Tibial nerve (tissue), 4 donors: Measurements from ENCODE around the gene PGC. TPM values are rescaled to one million over a fixed set of nuclear protein-coding genes. Genes with fewer than 3 reads are reported as not detected.

Experiments used
- DNase-seq, 2 donors: peaks; one replicate each; pipeline ENCODE4 v3.0.0-alpha.2; 2019; ENCODE audit warnings: low spot score in 2 of 2
- H3K27ac ChIP-seq, 4 donors: fragments of 200-600 bp; sonication (generic) in 3 of 4; one replicate each; pipeline ENCODE4 v1.5.1; 2017 to 2019; ENCODE audit warnings: mild to moderate bottlenecking in 1 of 4
- H3K27me3 ChIP-seq, 2 donors: fragments of 200-600 bp; sonication (generic) in 1 of 2; one replicate each; pipeline versions ENCODE4 v1.5.1 to v1.6.0; 2017 to 2019
- H3K36me3 ChIP-seq, 3 donors: fragments of 200-600 bp; sonication (generic); one replicate each; pipeline ENCODE4 v1.5.1; 2018 to 2019
- H3K4me1 ChIP-seq, 4 donors: fragments of 200-600 bp; sonication (generic) in 3 of 4; one replicate each; pipeline ENCODE4 v1.5.1; 2017 to 2019
- H3K4me3 ChIP-seq, 4 donors: fragments of 200-600 bp; sonication (generic) in 3 of 4; one replicate each; pipeline ENCODE4 v1.5.1; 2017 to 2019; ENCODE audit warnings: mild to moderate bottlenecking in 1 of 4, moderate library complexity in 1 of 4
- H3K9me3 ChIP-seq, 4 donors: fragments of 200-600 bp; sonication (generic) in 3 of 4; one replicate each; pipeline ENCODE4 v1.5.1; 2017 to 2019
- EP300 ChIP-seq, 2 donors: sonication (generic); formaldehyde crosslinking; IDR thresholded peaks; one replicate each; pipeline ENCODE4 v1.6.1; 2017; ENCODE audit warnings: antibody characterized with exemption in 2 of 2, mild to moderate bottlenecking in 1 of 2
- POLR2A ChIP-seq, 2 donors: fragments of 450-650 bp; IDR thresholded peaks; one replicate each; pipeline ENCODE4 v1.6.1; 2017; ENCODE audit warnings: antibody characterized with exemption in 2 of 2, mild to moderate bottlenecking in 2 of 2, moderate library complexity in 2 of 2
- WGBS, 2 donors: methylation state at CpG; one replicate each; pipeline ENCODE4 v1.1.5; 2018; 5-methylcytosine and 5-hydroxymethylcytosine counted together
- total RNA-seq, 4 donors: library from RNA; depleted of rRNA; stranded (reverse); fragments of >200 nt; gene quantifications; one replicate each; pipeline ENCODE4 v1.1.0, GENCODE V29; 2016
- TF ChIP-seq, protein P1 (sequence below), 5 experiments: fragments of 200-600 bp in 3 of 5; fragments of 450-650 bp in 2 of 5; sonication (generic) in 3 of 5; IDR thresholded peaks; one replicate each; pipeline ENCODE4 v1.5.1; 2016 to 2019; ENCODE audit warnings: antibody characterized with exemption in 5 of 5, mild to moderate bottlenecking in 3 of 5, moderate library complexity in 2 of 5

PGC gene
- total RNA-seq, 4 donors from 2014 or later, result not detected

DNA sequence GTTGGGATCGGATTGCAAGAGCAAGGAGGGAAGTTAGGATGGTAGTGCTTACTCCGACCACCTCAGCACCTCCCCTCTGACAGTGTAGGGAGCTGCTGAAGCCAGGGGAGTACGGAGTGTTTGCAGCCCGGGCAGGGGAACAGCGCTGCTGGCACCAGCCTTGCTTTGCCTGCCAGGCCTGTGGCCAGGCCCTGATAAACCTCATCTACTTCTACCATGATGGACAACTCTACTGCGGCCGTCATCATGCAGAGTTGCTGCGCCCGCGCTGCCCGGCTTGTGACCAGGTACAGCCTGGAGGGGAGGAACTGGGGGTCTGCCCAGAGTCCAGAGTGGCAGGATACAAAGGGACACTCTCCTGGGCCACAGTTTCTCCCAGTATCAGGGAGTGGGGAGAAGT is 38.1 kb upstream of the PGC start:
- H3K27ac ChIP-seq, result peak overlapping the region in 2 of 4 donors; percentile 93
- peaks cover 4 to 65% (median 28%) of the 10 kb centered on the region in 4 donors for H3K4me1 ChIP-seq
- TF ChIP-seq EP300 (IDR thresholded peaks at IDR 0.05), result no peak
- TF ChIP-seq, protein P1, sequence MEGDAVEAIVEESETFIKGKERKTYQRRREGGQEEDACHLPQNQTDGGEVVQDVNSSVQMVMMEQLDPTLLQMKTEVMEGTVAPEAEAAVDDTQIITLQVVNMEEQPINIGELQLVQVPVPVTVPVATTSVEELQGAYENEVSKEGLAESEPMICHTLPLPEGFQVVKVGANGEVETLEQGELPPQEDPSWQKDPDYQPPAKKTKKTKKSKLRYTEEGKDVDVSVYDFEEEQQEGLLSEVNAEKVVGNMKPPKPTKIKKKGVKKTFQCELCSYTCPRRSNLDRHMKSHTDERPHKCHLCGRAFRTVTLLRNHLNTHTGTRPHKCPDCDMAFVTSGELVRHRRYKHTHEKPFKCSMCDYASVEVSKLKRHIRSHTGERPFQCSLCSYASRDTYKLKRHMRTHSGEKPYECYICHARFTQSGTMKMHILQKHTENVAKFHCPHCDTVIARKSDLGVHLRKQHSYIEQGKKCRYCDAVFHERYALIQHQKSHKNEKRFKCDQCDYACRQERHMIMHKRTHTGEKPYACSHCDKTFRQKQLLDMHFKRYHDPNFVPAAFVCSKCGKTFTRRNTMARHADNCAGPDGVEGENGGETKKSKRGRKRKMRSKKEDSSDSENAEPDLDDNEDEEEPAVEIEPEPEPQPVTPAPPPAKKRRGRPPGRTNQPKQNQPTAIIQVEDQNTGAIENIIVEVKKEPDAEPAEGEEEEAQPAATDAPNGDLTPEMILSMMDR (IDR thresholded peaks at IDR 0.05), result no peak
- TF ChIP-seq POLR2A (IDR thresholded peaks at IDR 0.05), result no peak
- no peak overlapping the region for H3K4me3 ChIP-seq
- no peak for DNase-seq
- H3K36me3 ChIP-seq, result peaks cover 0 to 18% (median 0%) of the 10 kb centered on the region in 3 donors
- H3K9me3 ChIP-seq, result no peaks in the 10 kb centered on the region
- H3K27me3 ChIP-seq, result no peaks in the 10 kb centered on the region
- WGBS, 2 donors, result 83% methylated on average over 11 of the region's 11 CpGs

DNA sequence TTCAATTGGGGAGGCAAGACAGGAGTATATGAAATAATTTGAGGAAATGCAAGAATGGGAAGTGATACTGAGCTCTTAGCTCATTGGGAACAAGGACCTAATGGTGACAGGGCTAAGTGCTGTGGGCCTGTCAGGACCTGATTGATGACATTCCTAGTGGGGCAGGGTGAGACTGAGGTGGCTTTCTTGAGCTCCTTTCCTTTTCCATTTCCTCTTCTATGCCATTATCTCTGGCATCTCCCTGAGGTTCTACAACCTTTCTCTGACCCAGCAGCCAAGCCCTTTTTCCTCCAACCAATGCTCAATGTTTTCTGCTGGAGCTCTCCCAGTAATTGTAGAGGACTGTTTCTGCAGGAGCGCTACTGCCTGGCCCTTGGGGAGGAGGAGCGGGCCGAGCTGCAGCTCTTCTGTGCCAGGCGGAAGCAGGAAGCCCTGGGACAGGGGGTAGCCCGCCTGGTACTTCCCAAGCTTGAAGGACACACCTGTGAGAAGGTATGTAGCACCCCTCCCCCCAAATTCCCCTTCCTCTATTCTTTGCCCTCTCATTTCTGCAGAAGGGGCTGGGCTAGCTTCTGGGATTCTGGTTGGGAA is 37.5 kb upstream of the PGC start:
- H3K4me1 ChIP-seq, result peaks cover 4 to 65% (median 28%) of the 10 kb centered on the region in 4 donors
- peak overlapping the region in 1 of 4 donors; percentile 93 for H3K27ac ChIP-seq
- H3K9me3 ChIP-seq, result no peaks in the 10 kb centered on the region
- TF ChIP-seq, protein P1 (IDR thresholded peaks at IDR 0.05), result no peak
- TF ChIP-seq EP300 (IDR thresholded peaks at IDR 0.05) (no peak), POLR2A (IDR thresholded peaks at IDR 0.05) (no peak)
- H3K27me3 ChIP-seq, result no peaks in the 10 kb centered on the region
- no peak for DNase-seq
- H3K4me3 ChIP-seq, result no peak overlapping the region
- 52 to 69% methylated on average over 5 of the region's 5 CpGs for WGBS, 2 donors
- peaks cover 0 to 12% (median 0%) of the 10 kb centered on the region in 3 donors for H3K36me3 ChIP-seq

DNA sequence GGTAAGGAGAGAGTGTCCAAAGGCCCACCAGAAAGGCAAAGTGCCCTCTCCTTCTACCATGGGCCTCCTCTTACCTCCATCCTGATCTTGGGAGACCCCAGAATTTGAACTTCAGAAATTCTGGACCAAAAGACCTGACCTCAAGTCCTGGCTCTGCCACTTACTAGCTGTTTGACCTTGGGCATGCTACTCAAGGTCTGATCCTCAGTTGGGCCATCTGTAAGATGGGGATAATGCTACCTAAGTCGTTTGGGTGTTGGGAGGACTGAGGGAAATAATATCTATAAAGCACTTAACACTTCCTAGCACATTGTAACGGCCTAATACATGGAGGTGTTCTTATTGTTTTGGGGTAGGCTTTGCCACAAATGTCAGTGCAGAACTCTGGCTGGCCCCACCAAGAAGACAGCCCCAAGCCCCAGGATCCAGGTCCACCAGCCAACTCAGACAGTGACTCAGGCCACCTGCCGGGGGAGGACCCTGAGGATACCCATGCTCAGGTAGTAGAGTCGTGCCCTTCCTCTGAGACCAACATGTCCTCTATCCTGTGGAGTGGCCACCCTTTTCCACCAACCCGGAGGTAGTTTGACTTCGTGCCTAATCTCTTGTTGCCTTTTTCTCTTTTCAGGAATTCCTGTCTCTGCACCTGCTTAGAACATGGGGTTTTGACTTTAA is 36.0 kb upstream of the PGC start:
- TF ChIP-seq POLR2A (IDR thresholded peaks at IDR 0.05), result no peak
- TF ChIP-seq EP300 (IDR thresholded peaks at IDR 0.05), result no peak
- TF ChIP-seq, protein P1 (IDR thresholded peaks at IDR 0.05), result no peak
- 73 to 77% methylated on average over 6 of the region's 6 CpGs for WGBS, 2 donors
- no peaks in the 10 kb centered on the region for H3K9me3 ChIP-seq
- no peaks in the 10 kb centered on the region for H3K27me3 ChIP-seq
- DNase-seq, result no peak
- H3K36me3 ChIP-seq, result peaks cover 0 to 3% (median 0%) of the 10 kb centered on the region in 3 donors
- H3K27ac ChIP-seq, result peak overlapping the region in 1 of 4 donors; percentile 41
- H3K4me3 ChIP-seq, result no peak overlapping the region
- H3K4me1 ChIP-seq, result peaks cover 4 to 66% (median 31%) of the 10 kb centered on the region in 4 donors

DNA sequence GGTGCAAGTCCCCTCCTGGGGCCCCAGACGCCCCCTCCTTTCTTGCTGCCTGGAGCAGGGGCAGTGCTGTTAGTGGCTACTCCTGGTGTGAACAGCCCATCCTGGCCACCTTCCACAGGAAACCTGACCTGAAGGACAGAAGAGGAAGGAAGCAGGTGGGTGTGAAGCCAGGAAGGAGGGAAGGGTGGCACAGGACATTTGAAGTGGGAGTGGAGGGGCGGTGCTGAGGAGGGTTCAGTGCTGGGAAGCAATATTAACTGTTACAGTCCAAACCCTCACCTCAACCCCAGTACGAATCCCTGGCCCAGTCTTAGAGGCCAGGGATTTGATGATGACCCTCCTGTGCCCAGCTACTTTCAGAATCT is 34.2 kb upstream of the PGC start:
- Histone ChIP-seq H3K4me3 (peak overlapping the region; percentile 58 to 89 (median 70)), H3K9me3 (no peaks in the 10 kb centered on the region), H3K36me3 (peaks cover 0 to 13% (median 0%) of the 10 kb centered on the region in 3 donors), H3K27me3 (no peaks in the 10 kb centered on the region), H3K27ac (peak overlapping the region in 3 of 4 donors; percentile 73 to 91 (median 85)), H3K4me1 (peaks cover 4 to 73% (median 31%) of the 10 kb centered on the region in 4 donors)
- no peak for TF ChIP-seq EP300 (IDR thresholded peaks at IDR 0.05)
- TF ChIP-seq POLR2A (IDR thresholded peaks at IDR 0.05), result no peak
- TF ChIP-seq, protein P1 (IDR thresholded peaks at IDR 0.05), result no peak
- 0 to 20% methylated on average over 3 of the region's 3 CpGs for WGBS, 2 donors
- no peak for DNase-seq
